Measurements from ENCODE around the gene KDM7A.
"Not testable (repeated sequence)": the region's sequence is repeated elsewhere in the genome, so short reads cannot be mapped to it uniquely, and the experiment has no call there.

The KDM7A gene

DNA sequence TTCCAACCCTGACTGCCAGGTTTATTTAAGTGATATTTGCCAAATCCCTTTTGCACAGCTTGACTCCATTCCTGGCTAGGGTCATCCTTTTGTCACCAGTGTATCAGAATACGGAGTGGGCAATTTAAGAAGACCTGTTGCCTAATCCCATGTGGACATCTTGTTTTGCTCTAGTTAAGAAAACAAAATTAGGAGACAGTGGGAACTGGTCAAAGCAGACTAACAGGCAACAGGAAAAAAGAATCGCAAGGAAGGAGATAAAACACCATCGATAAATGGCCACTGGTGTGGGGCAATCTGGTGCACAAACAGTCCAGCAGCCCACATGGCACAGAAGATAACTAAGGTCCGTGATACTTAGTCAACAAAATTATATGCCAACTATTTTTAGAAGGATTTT, 21.4 kb downstream of the KDM7A start:
- DNase-seq: no peak

DNA sequence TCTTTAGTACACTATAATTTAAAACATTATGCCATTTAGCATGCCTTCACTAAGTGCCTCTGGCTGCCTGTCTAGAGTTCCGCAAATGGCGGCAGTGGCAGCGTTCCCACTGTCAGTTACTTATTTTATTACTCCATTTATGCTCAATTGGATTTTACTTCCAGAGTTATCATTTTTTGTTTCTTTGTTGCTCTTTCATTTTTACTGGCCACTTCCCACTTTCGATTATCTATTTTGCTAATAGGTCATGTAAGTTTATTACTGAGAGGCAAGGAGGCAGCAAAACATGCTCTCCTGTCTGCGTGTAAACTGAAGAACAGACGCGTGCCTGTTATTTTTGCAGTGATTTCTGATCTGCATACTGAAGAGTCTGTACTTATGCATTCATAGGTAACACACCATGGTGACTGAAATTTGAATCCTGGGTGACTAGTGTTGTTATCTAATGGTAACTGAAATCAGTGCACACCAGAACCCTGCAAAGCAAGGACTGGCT, 23.1 kb downstream of the KDM7A start:
- DNase-seq: no peak

DNA sequence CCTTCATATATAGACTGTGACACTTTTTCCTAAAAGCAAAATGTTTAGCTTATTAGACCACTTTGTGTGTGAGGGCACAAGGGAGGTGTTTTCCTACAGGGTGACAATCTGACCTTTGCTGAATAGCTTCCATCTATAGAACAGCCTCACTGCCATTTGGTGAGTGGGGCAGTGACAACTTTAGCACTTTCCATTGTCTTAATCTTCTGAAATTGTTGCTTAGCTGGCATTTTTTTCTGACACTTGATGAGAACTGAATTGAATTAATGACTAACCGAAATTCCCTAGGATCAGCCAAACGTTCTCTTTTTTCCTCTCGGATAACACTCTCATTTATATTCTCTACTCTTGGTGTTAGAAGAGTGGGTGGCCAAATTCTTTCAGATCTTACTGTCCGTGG, 30.2 kb downstream of the KDM7A start:
- DNase-seq: no peak

DNA sequence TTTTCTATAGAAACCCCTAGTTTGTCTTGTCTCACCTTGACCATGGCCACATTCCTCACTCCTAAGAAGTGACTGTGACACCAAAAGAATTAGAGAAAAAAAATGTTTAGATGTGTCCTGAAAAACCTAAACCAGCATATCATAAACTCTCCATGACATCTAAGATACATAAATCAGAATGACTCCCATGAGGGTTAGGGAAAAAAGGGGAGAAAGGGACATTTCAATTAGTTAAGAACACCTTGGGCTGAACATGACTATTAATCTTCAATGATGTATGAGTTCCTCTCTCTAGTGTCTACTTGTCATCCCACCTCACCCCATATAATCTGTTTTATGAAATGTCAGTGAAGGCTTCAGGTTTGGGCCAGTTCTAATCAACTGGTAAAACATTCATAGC, 31.1 kb downstream of the KDM7A start:
- DNase-seq: no peak

DNA sequence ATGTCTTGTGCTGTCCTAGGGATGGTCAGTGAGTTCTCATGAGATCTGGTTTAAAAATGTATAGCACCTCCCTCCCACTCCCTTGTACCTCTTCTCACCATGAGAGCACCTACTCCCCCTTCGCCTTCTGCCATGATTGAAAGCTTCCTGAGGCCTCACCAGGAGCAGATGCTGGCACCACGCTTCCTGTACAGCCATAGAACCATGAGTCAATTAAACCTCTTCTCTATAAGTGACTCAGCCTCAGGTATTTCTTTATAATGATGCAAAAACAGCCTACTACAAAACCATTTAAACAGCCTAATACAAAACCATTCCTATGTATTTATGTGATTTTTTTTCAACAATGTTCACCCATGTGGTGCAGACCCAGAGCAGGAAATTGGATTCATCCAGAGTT, 32.0 kb downstream of the KDM7A start:
- no peak for DNase-seq

DNA sequence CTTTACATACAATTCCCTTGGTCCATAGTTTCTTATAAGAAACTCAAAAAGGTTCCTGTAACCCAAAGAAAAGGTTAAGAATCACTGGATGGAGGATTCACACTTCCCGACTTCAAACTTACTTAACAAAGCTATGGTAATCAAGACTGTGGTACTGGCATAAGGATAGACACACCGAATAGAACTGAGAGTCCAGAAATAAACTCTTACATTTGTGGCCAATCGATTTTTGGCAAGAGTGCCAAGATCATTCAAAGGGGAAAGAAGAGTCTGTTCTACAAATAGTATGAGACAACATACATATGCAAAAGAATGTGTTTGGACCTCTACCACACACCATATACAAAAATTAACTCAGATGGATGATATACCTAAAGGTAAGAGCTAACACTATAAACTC, 32.8 kb downstream of the KDM7A start:
- no peak for DNase-seq

DNA sequence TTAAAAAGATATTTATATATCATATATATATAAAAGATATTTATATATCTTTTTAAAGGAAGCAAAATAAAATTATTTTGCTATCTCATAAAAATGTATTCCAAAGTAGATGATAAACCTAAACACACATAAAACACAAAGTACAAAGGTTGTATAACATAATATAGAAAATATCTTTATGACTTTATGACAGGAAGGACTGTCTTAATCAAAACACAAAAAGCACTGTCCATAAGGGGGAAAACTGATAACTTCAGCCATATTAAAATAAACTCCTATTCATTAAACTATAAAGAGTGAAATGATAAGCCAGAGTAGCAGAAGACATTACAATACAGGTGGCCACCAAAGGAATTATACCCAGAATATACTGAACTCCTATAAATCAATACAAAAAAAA, 34.8 kb downstream of the KDM7A start:
- no peak for DNase-seq

DNA sequence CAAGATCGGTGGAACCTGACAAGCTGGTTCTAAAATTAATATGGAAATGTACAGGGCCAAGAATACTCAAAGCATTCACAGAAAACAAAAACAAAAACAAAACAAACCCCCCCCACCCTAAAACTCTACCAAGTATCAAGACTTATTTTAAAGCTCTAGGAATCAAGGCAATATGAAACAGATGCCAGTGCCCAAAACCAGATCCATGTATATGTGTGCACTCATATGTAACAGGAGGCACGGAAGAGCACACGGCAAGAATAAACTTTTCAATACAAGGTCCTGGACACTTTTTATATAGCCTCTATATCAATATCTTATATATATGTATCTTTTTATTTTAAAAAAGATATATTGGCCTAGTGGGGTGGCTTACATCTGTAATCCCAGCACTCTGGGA, 35.5 kb downstream of the KDM7A start:
- no peak for DNase-seq

DNA sequence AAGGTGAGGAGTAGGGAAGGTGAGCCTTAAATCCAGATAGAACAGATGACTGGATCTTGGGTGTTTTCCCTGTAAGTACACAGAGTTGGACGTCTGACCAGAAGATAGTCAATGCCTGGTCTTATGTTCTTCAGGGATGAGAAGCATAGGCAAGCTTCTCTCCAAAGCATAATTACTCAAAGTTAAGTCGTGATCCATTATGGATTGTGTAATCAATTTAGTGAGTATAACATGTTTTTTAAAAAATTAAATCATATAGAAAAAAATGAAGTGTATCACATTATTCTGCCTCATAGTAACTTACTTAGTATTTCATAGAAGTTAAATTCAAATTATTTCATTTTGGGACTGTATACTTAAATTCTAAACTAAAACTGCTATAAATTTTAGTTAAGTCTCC, 39.7 kb downstream of the KDM7A start:
- DNase-seq: no peak

DNA sequence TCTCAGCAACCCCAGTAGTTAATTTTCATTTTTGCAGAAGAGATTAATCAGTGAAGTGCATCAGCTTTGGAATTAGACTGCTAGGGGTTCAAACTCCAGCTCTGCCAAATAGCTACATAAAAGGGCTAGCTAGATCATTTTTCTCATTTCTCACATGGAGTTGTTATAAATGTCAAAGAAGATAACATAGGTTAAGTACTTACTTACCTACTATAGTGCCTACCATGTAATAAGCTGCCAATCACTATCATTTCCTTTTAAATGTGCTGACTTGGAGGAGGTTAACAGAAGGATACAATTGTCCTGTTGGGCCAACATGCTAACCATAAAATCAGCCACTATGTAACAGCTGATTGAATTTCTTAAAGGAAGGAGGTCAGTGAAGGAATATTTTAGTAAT, 40.7 kb downstream of the KDM7A start:
- no peak for DNase-seq

DNA sequence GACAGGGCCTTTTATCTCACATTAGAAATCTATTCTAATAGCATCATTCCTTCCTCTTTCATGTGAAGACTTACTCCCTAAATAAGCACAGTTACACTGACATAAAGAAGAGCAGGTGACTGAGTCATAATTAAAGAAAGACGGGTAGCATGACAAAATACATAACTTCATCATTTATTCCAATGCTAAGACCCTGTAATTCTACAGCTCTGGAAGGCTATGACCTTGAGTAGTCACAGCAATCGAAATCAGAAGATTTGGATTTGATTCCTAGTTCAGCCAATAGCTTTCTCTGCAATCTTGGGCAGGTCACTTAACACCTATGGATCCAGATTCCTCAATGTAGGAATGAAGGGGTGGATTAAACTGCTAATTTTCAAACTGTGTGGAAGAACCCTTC, 42.7 kb downstream of the KDM7A start:
- DNase-seq: no peak

DNA sequence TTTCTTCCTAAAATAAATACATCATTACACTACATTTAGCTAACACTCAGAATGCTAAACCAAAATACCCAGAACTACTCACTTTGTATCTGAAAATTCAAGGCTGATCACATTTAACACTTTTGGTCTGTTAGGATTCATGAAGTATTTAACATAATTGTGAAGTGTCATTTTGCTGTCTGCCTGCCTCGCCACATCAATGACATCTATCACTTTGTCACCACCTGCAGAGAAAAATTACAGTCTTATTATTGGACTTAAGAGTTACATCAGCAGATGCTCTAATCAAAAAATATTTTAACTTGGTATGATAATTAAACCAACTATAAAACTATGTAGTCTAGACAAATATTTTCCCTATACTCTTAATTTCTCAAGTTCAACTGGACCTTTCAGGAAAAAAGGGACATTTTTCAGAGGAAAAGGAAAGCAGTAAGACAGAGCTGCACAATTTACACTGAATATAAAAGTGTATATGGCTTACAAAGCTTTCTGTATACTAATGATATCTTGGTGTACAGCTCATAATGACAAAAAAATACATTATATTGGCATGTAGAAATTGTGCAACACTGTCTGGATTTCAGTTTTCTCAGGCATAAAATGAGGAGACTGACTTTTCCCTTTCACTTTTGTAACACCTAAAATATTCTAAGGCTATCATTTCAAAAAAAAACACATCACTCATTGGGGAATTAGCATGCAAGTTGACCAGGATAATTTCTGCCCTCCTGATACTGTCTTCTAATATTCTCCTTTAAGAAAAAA, 49.2 kb downstream of the KDM7A start:
- DNase-seq: no peak

DNA sequence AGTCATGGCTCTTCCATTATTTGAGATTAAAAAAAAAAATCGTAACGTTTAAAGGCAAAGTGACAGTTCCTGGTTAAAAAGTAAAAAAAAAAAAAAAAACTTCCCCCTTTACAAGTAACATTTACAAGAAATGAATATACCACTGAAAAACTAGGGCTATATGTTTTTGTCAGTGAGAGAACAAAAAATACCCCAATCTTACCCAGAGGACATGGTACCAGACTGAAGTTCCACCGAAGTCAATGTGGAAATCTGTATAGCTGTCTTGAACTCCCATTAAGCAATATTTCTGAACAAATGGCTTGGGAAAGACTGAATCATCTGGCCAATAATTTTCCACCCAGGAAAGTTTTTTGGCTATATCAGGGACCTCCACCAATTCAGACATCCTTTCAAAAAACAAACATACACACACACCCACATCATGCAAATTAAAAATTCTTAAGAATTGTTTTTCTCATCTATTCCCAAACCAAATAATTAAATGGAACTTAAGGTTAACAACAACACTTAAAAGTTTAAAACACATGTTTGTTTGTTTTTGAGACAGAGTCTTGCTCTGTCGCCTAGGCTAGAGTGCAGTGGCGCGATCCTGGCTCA, 50.2 kb downstream of the KDM7A start:
- no peak for DNase-seq

DNA sequence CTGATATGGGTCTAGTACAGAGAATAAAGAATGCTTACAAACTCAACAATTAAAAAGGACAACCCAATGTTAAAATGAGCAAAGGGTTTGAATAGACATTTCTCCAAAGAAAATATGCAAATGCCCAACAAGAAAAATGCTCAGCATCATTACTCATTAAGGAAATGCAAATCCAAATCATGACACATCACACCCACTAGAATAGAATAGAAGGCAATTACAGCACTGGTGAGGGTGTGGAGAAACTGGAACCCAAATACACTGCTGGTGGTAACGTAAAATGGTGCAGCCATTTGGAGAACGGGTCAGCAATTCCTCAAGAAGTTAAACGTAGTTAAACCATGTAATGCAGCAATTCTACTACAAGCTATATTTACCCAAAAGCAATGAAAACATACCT, 53.8 kb downstream of the KDM7A start:
- DNase-seq: no peak

DNA sequence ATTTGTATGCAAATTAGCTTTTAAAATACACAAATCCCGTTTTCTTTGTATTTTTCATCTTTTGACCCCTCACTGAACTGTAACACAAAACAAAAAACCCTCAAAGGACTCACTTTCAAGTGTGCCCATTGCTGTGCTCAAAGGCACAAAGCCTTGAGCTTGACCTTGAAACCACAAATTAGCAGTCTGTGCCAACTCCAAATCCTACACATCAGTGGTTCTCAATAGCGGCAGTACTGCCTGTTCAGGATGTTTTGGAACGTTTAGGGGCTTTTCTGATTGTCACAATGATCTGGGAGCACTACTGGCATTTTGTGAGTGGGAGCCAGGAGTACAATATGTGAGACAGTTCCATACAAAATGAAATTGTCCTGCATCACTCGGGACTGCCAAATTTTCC, 55.5 kb downstream of the KDM7A start:
- no peak for DNase-seq

DNA sequence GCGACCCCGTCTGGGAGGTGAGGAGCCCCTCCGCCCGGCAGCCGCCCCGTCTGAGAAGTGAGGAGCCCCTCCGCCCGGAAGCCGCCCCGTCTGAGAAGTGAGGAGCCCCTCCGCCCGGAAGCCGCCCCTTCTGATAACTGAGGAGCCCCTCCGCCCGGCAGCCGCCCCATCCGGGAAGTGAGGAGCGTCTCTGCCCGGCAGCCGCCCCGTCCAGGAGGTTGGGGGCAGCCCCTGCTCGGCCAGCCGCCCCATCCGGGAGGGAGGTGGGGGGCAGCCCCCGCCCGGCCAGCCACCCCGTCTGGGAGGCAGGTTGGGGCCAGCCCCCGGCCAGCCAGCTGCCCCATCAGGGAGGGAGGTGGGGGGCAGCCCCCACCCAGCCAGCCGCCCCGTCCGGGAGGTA, 62.0 kb downstream of the KDM7A start:
- not testable (repeated sequence) for DNase-seq

DNA sequence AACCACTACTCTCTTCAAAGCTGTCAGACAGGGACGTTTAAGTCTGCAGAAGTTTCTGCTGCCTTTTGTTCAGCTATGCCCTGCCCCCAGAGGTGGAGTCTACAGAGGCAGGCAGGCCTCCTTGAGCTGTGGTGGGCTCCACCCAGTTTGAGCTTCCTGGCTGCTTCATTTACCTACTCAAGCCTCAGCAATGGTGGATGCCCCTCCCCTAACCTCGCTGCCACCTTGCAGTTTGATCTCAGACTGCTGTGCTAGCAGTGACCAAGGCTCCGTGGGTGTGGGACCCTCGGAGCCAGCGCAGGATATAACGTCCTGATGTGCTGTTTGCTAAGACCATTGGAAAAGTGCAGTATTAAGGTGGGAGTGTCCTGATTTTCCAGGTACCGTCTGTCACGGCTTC, 68.0 kb downstream of the KDM7A start:
- DNase-seq: not testable (repeated sequence)

DNA sequence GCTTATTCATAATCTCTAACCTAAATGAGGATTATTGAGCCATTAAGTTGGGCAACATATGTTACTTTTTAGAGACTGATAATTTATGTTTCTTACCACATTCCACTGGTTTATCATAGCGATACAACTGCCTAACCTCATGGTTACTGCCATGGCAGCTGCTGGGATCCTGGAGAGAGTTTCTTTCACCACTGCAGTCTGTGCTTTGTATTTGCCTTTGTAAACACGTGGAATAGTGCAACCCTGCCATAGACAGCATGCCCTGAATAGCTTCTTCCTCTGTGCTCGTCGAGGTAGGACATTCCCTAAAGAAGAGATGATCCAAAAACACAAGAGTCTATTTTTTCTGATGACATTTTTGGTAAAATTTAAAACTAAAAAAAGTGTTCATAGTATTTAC, 80.3 kb downstream of the KDM7A start:
- no peak for DNase-seq

DNA sequence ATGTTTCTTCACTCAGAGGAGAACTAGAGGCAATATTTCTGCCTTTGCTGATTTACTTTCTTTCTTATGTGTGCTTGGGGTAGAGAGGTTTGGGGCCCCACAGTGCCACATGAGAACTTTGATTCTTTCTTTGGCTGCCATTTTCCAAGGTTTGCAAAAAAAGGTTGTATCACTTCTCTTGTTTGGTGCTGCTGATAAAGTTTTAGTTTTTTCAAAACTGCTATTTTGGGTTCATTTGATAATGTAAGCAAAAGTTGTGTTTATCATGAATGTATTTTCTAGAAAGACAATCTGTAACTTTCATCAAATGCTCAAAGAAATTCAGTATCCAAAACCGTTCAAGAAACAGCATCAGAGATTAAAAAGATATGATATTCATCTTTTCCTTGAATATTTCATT, 83.4 kb downstream of the KDM7A start:
- no peak for DNase-seq

DNA sequence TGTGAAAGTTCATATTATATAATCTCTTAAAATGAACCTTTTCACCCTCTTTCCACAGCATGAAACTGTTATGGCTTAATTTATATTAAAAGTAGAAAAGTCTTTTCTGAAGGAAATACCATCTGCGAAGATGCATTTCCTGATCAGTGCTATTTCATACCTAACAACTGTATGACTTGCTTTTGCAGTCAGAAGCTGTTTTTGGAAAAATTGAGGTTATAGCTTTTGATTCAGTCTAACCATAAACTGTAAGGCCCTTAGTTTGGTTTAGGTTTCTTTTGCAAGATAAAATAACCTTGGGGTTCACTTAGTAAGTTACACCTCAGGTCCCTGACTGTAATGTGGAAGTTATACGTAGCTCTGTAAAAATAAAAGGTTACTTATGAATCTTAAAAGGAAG, 91.3 kb downstream of the KDM7A start:
- no peak for DNase-seq

DNA sequence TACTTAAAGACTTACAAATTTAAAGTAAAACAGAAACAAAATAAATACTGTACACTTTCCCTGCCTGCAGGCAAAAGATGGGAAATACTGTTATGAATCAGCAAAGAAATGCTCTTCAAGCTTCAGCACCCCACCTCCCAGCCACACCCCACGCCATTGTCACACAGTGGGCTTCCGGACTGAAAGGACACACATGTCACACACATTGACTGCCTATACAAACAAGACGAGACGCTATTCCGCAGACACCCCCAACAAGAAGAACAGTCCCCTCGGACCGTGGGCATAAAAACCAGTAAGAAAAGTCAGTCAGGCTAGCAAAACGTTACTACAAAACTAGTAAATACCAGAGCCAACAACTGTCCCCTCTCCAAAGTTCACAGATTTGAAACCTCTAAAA, 91.8 kb downstream of the KDM7A start:
- no peak for DNase-seq

DNA sequence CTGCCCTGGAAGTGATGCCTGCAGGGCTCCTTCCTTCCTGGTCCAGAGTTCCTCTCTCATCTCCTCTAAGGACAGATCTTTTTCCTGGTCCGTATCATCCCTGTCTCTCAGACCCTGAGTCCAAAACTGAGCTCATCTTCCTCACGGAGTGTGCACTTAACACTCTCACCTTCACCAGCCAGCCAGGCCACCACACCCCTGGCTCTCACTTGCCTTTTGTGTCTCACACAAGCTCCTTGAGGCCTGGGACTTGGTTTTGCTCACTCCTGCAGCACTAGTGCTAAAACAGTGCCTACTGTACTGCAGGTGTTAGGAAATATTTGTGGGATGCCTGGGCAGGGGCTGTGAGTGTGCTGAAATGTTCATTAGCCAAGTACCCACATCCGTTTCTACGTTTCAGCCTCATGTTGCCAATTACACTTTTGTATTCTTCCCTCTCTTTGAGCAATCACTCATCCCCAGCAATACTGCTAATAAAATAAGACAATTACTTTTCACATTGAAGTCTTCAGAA, 92.6 kb downstream of the KDM7A start:
- DNase-seq: no peak

DNA sequence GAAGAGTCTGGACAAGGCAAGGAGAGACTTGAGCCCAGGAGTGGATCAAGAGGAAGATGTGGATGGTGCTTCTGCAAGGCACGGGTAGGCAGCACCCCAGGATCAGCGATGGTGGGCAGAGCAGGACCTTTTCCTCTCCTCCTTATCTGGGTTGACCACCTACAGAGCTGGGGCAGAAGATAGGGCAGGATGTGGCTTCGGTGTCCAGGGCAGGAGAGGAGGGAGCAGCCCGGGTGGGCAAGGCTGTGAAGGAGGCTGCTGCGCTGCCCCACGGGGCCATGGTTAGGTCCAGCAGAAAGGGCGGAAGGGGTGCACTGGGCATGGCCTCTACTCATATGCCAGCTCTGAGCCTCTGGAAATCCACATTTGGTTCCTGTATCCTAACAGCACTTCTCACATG, 94.0 kb downstream of the KDM7A start:
- DNase-seq: no peak

DNA sequence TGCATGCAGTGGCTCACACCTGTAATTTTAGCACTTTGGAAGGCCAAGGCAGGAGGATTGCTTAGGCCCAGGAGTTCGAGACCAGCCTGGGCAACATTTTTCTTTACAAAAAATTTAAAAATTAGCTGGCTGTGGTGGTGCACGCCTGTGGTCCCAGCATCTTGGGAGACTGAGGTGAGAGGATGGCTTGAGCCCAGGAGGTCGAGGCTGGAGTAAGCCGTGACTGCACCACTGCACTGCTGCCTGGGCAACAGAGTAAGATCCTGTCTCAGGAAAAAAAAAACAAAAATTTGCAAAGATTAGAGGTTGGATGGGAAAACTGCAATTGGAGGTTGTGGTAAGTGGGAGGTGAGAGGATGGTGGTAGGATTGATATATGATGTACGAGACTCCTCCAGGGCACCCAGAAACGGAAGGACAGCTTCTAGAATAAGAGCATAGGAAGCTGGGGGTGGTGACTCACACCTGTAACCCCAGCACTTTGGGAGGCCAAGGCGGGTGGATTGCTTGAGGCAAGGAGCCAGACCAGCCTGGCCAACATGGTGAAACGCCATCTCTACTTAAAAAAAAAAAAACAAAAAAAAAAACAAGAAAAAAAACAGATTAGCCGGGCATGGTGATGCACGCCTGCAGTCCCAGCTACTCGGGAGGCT, 94.9 kb downstream of the KDM7A start:
- no peak for DNase-seq

Data from NCI-H1436 (cell line).